ENCODE data around the gene SHROOM2. TPM values are rescaled to one million over a fixed set of nuclear protein-coding genes. Genes with fewer than 3 reads are reported as not detected.

Gene SHROOM2
- total and polyA plus RNA-seq, 2 donors (not counting 1 experiment from before 2014, with no cell fraction given): under 0.01 to 6.3 TPM

DNA sequence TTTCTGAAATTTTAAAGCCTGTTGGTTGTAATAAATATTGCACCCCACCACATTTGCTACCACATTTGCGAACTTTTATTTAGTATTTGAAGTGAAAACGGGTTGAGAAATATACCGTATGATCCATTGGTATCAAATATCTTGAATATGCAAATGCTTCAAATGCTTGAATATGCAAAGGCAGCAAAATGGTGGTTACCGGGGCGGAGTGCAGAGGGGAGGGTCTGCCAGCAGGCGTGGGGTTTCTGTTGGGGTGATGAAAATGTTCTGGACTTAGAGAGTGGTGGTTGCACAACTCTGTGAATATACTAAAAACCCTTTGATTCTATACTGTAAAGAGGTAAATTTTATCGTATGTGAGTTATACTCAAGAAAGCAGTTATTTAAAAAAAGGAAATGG, 35.3 kb downstream of the SHROOM2 start:
- DNase-seq (ENCODE audit: low read depth in 2 of 2): no peak

GRCh38 chrX:9824554-9824953, 38.3 kb downstream of the SHROOM2 start:
- H3K9me3 ChIP-seq (ENCODE audit: control insufficient read depth, insufficient read depth, low read depth, low read length): no peaks in the 10 kb centered on the region
- H3K4me2 ChIP-seq (ENCODE audit: extremely low read depth, insufficient read depth, low read length): no peak overlapping the region
- DNase-seq (ENCODE audit: low read depth in 2 of 2): no peak
- no peaks in the 10 kb centered on the region for H3K27me3 ChIP-seq (ENCODE audit: control insufficient read depth, insufficient read depth, low read length)
- H3K4me3 ChIP-seq (replicated peaks in 1 of 4; ENCODE audit: control extremely low read depth in 1 of 4, insufficient read depth in 1 of 4, low read depth in 3 of 4, low read length in 4 of 4): no peak overlapping the region
- no peaks in the 10 kb centered on the region for H3K4me1 ChIP-seq (ENCODE audit: control insufficient read depth, extremely low read depth, insufficient read depth, low read length)
- no peaks in the 10 kb centered on the region for H4K20me1 ChIP-seq (ENCODE audit: control insufficient read depth, extremely low read depth, insufficient read depth, low read length)
- no peak overlapping the region for H3K27ac ChIP-seq (ENCODE audit: insufficient read depth, low read length)
- no peaks in the 10 kb centered on the region for H3K36me3 ChIP-seq (ENCODE audit: control insufficient read depth, insufficient read depth, low read length)
- no peak overlapping the region for H2AFZ ChIP-seq (ENCODE audit: low read length)
- no peak overlapping the region for H3K9ac ChIP-seq (ENCODE audit: insufficient read depth, low read length)
- TF ChIP-seq, protein P1, sequence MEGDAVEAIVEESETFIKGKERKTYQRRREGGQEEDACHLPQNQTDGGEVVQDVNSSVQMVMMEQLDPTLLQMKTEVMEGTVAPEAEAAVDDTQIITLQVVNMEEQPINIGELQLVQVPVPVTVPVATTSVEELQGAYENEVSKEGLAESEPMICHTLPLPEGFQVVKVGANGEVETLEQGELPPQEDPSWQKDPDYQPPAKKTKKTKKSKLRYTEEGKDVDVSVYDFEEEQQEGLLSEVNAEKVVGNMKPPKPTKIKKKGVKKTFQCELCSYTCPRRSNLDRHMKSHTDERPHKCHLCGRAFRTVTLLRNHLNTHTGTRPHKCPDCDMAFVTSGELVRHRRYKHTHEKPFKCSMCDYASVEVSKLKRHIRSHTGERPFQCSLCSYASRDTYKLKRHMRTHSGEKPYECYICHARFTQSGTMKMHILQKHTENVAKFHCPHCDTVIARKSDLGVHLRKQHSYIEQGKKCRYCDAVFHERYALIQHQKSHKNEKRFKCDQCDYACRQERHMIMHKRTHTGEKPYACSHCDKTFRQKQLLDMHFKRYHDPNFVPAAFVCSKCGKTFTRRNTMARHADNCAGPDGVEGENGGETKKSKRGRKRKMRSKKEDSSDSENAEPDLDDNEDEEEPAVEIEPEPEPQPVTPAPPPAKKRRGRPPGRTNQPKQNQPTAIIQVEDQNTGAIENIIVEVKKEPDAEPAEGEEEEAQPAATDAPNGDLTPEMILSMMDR (conservative IDR thresholded peaks at IDR 0.05 in 1 of 2, IDR thresholded peaks at IDR 0.05 in 1 of 2; ENCODE audit: low read depth in 1 of 2, low read length in 2 of 2): no peak
- TF ChIP-seq EZH2 (IDR thresholded peaks at IDR 0.05; ENCODE audit: low read length, missing control alignments): no peak
- H3K79me2 ChIP-seq (ENCODE audit: control insufficient read depth, insufficient read depth, low read length): no peaks in the 10 kb centered on the region

More for the DNA sequence above, 35.3 kb downstream of the SHROOM2 start:
- no peak overlapping the region for H3K4me3 ChIP-seq (replicated peaks in 1 of 4; ENCODE audit: control extremely low read depth in 1 of 4, insufficient read depth in 1 of 4, low read depth in 3 of 4, low read length in 4 of 4)
- no peaks in the 10 kb centered on the region for H3K79me2 ChIP-seq (ENCODE audit: control insufficient read depth, insufficient read depth, low read length)
- H3K4me1 ChIP-seq (ENCODE audit: control insufficient read depth, extremely low read depth, insufficient read depth, low read length): no peaks in the 10 kb centered on the region
- no peaks in the 10 kb centered on the region for H3K9me3 ChIP-seq (ENCODE audit: control insufficient read depth, insufficient read depth, low read depth, low read length)
- no peaks in the 10 kb centered on the region for H3K36me3 ChIP-seq (ENCODE audit: control insufficient read depth, insufficient read depth, low read length)
- no peak overlapping the region for H3K4me2 ChIP-seq (ENCODE audit: extremely low read depth, insufficient read depth, low read length)
- no peaks in the 10 kb centered on the region for H3K27me3 ChIP-seq (ENCODE audit: control insufficient read depth, insufficient read depth, low read length)
- TF ChIP-seq EZH2 (IDR thresholded peaks at IDR 0.05; ENCODE audit: low read length, missing control alignments): no peak
- TF ChIP-seq, protein P1 (conservative IDR thresholded peaks at IDR 0.05 in 1 of 2, IDR thresholded peaks at IDR 0.05 in 1 of 2; ENCODE audit: low read depth in 1 of 2, low read length in 2 of 2): no peak
- H4K20me1 ChIP-seq (ENCODE audit: control insufficient read depth, extremely low read depth, insufficient read depth, low read length): no peaks in the 10 kb centered on the region
- no peak overlapping the region for H3K9ac ChIP-seq (ENCODE audit: insufficient read depth, low read length)
- H2AFZ ChIP-seq (ENCODE audit: low read length): no peak overlapping the region
- no peak overlapping the region for H3K27ac ChIP-seq (ENCODE audit: insufficient read depth, low read length)

- Histone ChIP-seq H3K27me3 (ENCODE audit: control insufficient read depth, insufficient read depth, low read length) (no peaks in the 10 kb centered on the region), H3K36me3 (ENCODE audit: control insufficient read depth, insufficient read depth, low read length) (no peaks in the 10 kb centered on the region), H3K9ac (ENCODE audit: insufficient read depth, low read length) (no peak overlapping the region), H2AFZ (ENCODE audit: low read length) (no peak overlapping the region), H3K4me3 (replicated peaks in 1 of 4; ENCODE audit: control extremely low read depth in 1 of 4, insufficient read depth in 1 of 4, low read depth in 3 of 4, low read length in 4 of 4) (no peak overlapping the region), H3K79me2 (ENCODE audit: control insufficient read depth, insufficient read depth, low read length) (no peaks in the 10 kb centered on the region), H3K4me2 (ENCODE audit: extremely low read depth, insufficient read depth, low read length) (no peak overlapping the region), H4K20me1 (ENCODE audit: control insufficient read depth, extremely low read depth, insufficient read depth, low read length) (no peaks in the 10 kb centered on the region), H3K27ac (ENCODE audit: insufficient read depth, low read length) (no peak overlapping the region), H3K9me3 (ENCODE audit: control insufficient read depth, insufficient read depth, low read depth, low read length) (no peaks in the 10 kb centered on the region), H3K4me1 (ENCODE audit: control insufficient read depth, extremely low read depth, insufficient read depth, low read length) (no peaks in the 10 kb centered on the region)
- DNase-seq (ENCODE audit: low read depth in 2 of 2): peak in 1 of 2 donors; percentile 12
- no peak for TF ChIP-seq EZH2 (IDR thresholded peaks at IDR 0.05; ENCODE audit: low read length, missing control alignments)
- TF ChIP-seq, protein P1 (conservative IDR thresholded peaks at IDR 0.05 in 1 of 2, IDR thresholded peaks at IDR 0.05 in 1 of 2; ENCODE audit: low read depth in 1 of 2, low read length in 2 of 2): no peak
These were observed 39.0 kb downstream of the SHROOM2 start for GRCh38 chrX:9825129-9825790.
